NCI-H345 (cell line): Measurements from ENCODE around the gene HYAL2.

Experiments
- DNase-seq: peaks from one replicate; lab custom pipeline; 2025; lab: John Stamatoyannopoulos, UW

Gene HYAL2

DNA sequence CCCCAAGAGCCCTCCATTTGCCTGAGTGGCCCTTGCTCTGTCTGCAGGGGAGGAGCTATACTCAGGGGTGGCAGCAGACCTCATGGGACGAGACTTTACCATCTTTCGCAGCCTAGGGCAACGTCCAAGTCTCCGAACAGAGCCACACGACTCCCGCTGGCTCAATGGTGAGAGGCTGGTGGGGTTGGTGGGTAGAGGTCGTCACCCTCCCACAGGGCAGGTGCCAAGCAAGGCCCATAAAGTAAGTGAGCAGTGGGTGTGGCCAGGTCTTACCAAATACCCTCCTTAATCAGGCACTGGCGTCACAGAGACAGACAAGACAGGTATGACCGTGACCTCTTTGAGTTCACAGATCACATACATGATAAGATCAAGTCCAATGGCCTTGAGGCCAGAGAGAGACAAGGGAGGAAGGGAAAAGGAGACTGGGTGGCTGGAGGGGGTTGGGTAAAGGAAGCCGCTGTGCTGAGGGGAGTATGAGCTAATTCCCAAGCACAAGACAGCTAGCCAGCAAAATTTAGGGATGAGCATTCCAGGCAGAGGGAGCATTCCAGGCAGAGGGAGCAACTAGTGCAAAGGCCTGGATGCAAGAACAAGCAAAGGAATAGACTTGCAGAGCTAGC is 51.1 kb downstream of the HYAL2 start:
- no peak for DNase-seq

DNA sequence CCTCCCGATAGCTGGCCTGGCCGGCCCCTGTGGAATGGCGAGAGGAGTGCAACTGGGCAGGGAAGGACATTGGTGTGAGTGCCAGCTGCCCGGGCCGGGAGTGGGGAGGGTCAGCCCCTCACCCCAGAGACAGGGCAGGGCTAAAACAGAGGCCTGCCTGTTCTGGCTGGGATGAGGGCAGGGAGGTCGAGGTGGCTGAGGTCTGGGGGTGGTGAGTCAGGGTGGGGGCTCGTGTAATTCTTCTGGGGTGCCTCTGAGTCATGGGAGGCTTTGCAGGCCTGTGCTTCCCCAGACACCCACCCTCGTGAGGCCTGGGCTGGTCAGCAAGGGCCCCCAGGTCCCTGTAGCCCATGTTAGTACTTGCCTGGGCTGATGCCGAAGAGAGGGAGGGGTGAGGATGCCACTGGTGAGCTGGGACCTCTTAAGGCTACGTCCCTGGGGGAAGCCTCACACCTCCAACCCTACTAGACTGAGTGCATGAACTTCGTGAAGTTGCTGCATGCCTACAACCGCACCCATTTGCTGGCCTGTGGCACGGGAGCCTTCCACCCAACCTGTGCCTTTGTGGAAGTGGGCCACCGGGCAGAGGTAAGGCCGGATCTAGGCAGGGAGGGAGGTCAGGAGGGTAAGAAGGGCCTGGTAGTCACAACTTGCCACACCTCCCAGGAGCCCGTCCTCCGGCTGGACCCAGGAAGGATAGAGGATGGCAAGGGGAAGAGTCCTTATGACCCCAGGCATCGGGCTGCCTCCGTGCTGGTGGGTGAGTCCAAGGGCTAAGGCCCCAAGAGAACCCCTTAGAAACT is 51.9 kb downstream of the HYAL2 start:
- no peak for DNase-seq

DNA sequence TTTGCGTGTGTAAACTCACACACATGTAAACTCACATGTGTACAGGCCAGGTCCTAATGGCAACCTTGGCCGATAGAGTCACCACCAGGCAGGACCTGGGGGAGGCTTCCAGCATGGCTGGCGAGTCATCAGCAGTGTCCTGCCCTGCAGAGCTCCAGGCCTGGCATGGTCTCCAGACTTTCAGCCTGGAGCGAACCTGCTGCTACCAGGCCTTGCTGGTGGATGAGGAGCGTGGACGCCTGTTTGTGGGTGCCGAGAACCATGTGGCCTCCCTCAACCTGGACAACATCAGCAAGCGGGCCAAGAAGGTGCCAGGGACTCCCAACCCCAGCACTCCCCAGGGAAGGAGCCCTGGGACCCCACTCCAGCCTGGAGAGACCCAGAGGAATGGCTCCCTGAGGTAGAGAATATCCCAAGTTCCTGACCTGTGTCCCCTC is 52.5 kb downstream of the HYAL2 start:
- DNase-seq: no peak

DNA sequence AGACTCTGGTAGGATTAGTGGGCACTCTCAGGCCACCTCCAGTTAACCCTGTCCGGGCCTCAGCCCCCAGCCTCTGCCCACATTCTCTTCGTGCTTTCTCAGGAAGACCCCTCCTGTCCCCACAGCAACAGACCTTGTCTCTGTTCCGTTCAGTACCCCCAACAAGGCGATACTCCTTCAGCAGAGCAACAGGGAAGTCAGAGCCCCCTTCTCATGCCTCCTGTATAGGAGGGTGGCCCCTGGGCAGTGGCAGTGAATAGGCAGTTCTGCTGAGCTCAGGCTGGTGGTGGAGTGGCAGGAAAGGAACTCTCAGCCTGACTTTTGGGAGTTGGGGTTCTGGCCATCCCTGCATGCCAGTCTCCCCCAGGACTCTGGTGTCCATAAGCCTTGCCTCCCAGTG is 53.1 kb downstream of the HYAL2 start:
- no peak for DNase-seq

DNA sequence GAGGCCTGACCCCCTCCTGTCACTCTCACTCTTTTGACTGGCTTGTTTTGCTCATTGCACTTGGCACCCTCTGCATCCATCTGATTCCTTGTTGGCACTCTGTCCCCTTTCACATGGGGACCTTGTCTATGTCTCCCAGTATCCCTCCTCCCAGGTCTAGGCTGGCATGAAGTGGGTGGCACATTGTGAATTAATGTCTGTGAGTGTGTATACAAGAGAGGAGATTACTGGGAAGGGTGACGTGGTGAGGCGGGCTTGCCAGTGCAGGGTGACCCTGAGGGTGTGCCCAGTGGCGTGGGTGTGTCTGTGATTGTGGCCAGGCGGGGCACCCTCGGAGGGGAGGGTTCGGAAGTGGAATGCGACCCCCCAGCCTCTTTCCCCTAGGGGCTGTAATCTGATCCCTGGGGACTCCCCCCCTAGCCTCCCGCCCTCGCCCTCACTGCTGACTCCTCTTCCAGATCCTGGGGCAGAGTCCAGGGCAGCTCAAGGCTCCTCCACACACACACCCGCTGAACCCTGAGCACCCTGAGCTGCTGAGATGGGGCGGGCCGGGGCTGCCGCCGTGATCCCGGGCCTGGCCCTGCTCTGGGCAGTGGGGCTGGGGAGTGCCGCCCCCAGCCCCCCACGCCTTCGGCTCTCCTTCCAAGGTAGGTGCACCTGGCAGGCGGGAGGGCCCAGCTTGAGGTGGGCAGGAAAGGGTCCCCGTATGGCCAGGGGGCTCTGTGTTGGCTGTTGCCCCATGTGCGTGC is 53.7 kb downstream of the HYAL2 start, which contains the start of gene SEMA3B:
Gene SEMA3B, plus strand, starts transcription at position 445 of the 749 bp plus-strand sequence. Its CDS starts 94 bp downstream, at position 539.
- DNase-seq: peak; percentile 25

DNA sequence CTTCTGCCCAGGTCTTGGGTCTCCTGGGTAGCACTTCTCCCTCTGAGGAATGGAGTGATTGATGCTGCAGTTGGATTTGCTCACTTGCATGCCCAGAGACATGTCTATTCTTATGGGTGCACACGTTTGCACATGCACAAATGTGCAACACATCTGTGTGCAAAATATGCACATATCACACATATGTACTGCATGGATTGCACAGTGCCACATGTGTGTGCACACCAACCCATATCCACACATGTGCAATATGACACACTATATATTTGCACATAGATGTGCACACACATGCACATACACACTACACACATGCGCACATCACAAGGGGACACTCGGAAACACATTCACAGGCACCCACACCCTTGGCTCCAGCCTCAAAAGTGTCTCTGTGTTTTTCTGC is 54.3 kb downstream of the HYAL2 start:
- no peak for DNase-seq
